Activated CD4-positive, alpha-beta T cell treated with anti-CD3 and anti-CD28 coated beads for 24 hours (primary cell): ENCODE measurements around the gene OPRL1.
A peak's percentile ranks its signal among the peaks of the same experiment; 100 is the strongest.

Experiments used
- DNase-seq, 2 donors: peaks; one replicate each; pipeline ENCODE4 v3.0.0-alpha.2; 2020; ENCODE audit warnings: low read depth in 2 of 2

The OPRL1 gene

GRCh38 chr20:64056889-64057627, 22.8 kb upstream of the OPRL1 start:
- no peak for DNase-seq

GRCh38 chr20:64057628-64058498, 22.0 kb upstream of the OPRL1 start:
- peak; percentile 82 to 88 for DNase-seq

GRCh38 chr20:64058536-64058935, 21.3 kb upstream of the OPRL1 start:
- no peak for DNase-seq

GRCh38 chr20:64062276-64062595, 17.6 kb upstream of the OPRL1 start:
- no peak for DNase-seq

- peak; percentile 91 to 94 for DNase-seq
Observed at GRCh38 chr20:64062596-64063388, 17.1 kb upstream of the OPRL1 start, which contains the start of gene TCEA2. Gene TCEA2, plus strand, starts transcription at chr20:64063198. Its CDS starts 115 bp downstream, at chr20:64063313.

GRCh38 chr20:64063389-64064144, 16.3 kb upstream of the OPRL1 start:
- DNase-seq = no peak

- no peak for DNase-seq
Observed at GRCh38 chr20:64064145-64064698, 15.7 kb upstream of the OPRL1 start.

GRCh38 chr20:64065062-64065973, 14.6 kb upstream of the OPRL1 start:
- no peak for DNase-seq

- peak in 1 of 2 donors; percentile 40 for DNase-seq
Observed at GRCh38 chr20:64065974-64066343, 13.9 kb upstream of the OPRL1 start.

GRCh38 chr20:64067005-64067632, 12.8 kb upstream of the OPRL1 start:
- DNase-seq = no peak

- no peak for DNase-seq
Observed at GRCh38 chr20:64067733-64068307, 12.1 kb upstream of the OPRL1 start.

GRCh38 chr20:64068386-64069208, 11.3 kb upstream of the OPRL1 start:
- DNase-seq = no peak

GRCh38 chr20:64069209-64069613, 10.7 kb upstream of the OPRL1 start:
- DNase-seq = no peak

GRCh38 chr20:64069614-64070243, 10.2 kb upstream of the OPRL1 start:
- DNase-seq = no peak

- no peak for DNase-seq
Observed at GRCh38 chr20:64070244-64070993, 9.5 kb upstream of the OPRL1 start.

GRCh38 chr20:64071341-64072332, 8.2 kb upstream of the OPRL1 start:
- no peak for DNase-seq
